Left lung (tissue), 10 donors: ENCODE results near the gene OPA3. TPM values are rescaled to one million over a fixed set of nuclear protein-coding genes. Genes with fewer than 3 reads are reported as not detected.

Experiments
- ATAC-seq: fragments of 200-7000 bp; cut with Tn5 transposase; one replicate; pipeline ENCODE4 v1.9.1; 2020; ENCODE audit warnings: moderate library complexity
- DNase-seq, 4 donors: peaks; one replicate each; pipeline ENCODE4 v3.0.0-alpha.2; 2013 to 2020
- H3K27ac ChIP-seq, 2 donors: fragments of 200-600 bp; sonication (generic) in 1 of 2; one replicate each; pipeline versions ENCODE4 v1.5.0 to v1.8.0; 2020 to 2021
- H3K27me3 ChIP-seq, 2 donors: fragments of 200-600 bp; sonication (generic) in 1 of 2; one replicate each; pipeline versions ENCODE4 v1.5.0 to v1.8.0; 2020 to 2021
- H3K36me3 ChIP-seq, 2 donors: fragments of 200-600 bp; sonication (generic) in 1 of 2; one replicate each; pipeline versions ENCODE4 v1.5.0 to v1.8.0; 2020 to 2021
- H3K4me1 ChIP-seq, 2 donors: fragments of 200-600 bp; one replicate each; pipeline ENCODE4 v1.8.0; 2021
- H3K4me3 ChIP-seq, 2 donors: fragments of 200-600 bp; sonication (generic) in 1 of 2; one replicate each; pipeline versions ENCODE4 v1.5.0 to v1.8.0; 2020 to 2021; ENCODE audit warnings: mild to moderate bottlenecking in 1 of 2
- H3K9me3 ChIP-seq, 2 donors: fragments of 200-600 bp; sonication (generic) in 1 of 2; one replicate each; pipeline versions ENCODE4 v1.5.0 to v1.8.0; 2020 to 2021
- CTCF ChIP-seq, 2 donors: fragments of 200-600 bp; sonication (generic) in 1 of 2; IDR thresholded peaks; one replicate each; pipeline versions ENCODE4 v1.5.0 to v1.8.0; 2021; ENCODE audit warnings: antibody characterized with exemption in 2 of 2
- intact Hi-C, 2 donors: fragments of 100-400 bp; cut with DNase I; formaldehyde crosslinking; loops; one replicate each; pipeline versions ENCODE4 v1.11.2 to v1.14.2; 2022
- polyA plus RNA-seq, 6 donors: library from polyadenylated mRNA; unstranded; fragments of 120-200 nt; gene quantifications; one replicate each; pipeline ENCODE4 v1.2.1, GENCODE V29; 2013; ENCODE audit not compliant: insufficient read length in 6 of 6
- total RNA-seq, 2 donors: library from RNA; stranded (reverse); fragmentation: NEBNext Ultra II Directional; extraction: Animal tissue kit (Norgen Biotek cat#: 25700); gene quantifications; one replicate each; pipeline ENCODE4 v1.2.1, GENCODE V29; 2021
- donor health status: DM: no; HTN: yes; CAD: no.
- donor health status: DM: no; HTN: no; CAD: no.

The OPA3 gene
- total and polyA plus RNA-seq, 8 donors: 4.8 to 17.9 (median 7.2) TPM

GRCh38 chr19:45590300-45591003 lies 5.8 kb upstream of the OPA3 start:
- DNase-seq (no peak), ATAC-seq (no peak)
- Histone ChIP-seq H3K9me3 (no peaks in the 10 kb centered on the region), H3K4me3 (no peak overlapping the region), H3K27ac (no peak overlapping the region), H3K36me3 (peaks cover 0 to 11% of the 10 kb centered on the region in 2 donors), H3K4me1 (peaks cover 0 to 37% of the 10 kb centered on the region in 2 donors), H3K27me3 (peaks cover 0 to 45% of the 10 kb centered on the region in 2 donors)
- no peak for TF ChIP-seq CTCF (IDR thresholded peaks at IDR 0.05)
- intact Hi-C loops: no loop called here

DNA sequence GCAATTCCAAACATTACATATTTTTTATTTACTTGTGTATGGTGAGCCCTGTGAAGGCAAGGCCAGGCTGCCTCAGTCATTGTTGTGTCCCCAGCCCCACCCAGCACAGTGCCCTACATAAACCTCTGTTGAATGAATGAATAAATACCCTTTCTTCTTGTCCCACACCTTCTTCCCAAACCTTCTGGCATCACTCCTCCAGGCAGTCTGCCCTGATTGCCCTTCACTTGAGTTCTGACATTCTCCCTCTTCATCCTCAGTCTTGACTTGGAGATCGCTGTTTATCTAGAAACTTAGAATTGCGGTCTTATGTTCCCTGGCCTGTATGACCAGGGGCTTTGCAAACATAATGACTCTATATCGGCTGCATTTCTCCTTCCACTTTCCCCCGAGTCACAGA lies 5.2 kb upstream of the OPA3 start:
- Histone ChIP-seq H3K27ac (no peak overlapping the region), H3K4me1 (peaks cover 0 to 42% of the 10 kb centered on the region in 2 donors), H3K9me3 (no peaks in the 10 kb centered on the region), H3K27me3 (peaks cover 0 to 39% of the 10 kb centered on the region in 2 donors), H3K4me3 (no peak overlapping the region), H3K36me3 (peaks cover 0 to 11% of the 10 kb centered on the region in 2 donors)
- DNase-seq: no peak
- ATAC-seq: no peak
- intact Hi-C loops: no loop called here
- no peak for TF ChIP-seq CTCF (IDR thresholded peaks at IDR 0.05)

- peaks cover 0 to 11% of the 10 kb centered on the region in 2 donors for H3K36me3 ChIP-seq
- intact Hi-C loops: no loop called here
- H3K4me3 ChIP-seq: no peak overlapping the region
- no peak for TF ChIP-seq CTCF (IDR thresholded peaks at IDR 0.05)
- H3K27ac ChIP-seq: no peak overlapping the region
- DNase-seq: no peak
- H3K9me3 ChIP-seq: no peaks in the 10 kb centered on the region
- no peak for ATAC-seq
- H3K4me1 ChIP-seq: peaks cover 0 to 42% of the 10 kb centered on the region in 2 donors
- H3K27me3 ChIP-seq: peaks cover 0 to 26% of the 10 kb centered on the region in 2 donors
These were observed 3.3 kb upstream of the OPA3 start for GRCh38 chr19:45587873-45588272.

DNA sequence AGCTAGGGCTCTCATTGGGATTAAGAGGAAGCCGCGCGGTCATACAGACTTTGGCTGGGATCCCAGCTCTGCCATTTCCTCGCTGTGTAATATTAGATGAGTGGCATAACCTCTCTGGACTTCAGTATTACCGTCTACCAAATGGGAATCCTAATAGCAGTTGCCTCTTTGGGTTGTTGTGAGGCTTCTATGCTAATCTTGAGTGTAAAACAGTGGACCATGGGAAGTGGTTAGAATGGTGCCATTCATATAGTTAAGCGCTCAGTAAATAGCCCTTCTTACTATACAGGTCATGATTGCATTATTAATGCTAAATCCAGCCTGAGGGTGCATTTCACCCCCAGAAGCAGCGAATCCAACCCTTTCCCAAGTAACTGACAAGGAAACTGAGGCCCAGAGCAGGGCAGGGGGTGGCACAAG lies 566 bp upstream of the OPA3 start:
- Histone ChIP-seq H3K4me1 (peaks cover 0 to 16% of the 10 kb centered on the region in 2 donors), H3K36me3 (no peaks in the 10 kb centered on the region), H3K9me3 (no peaks in the 10 kb centered on the region), H3K27ac (peak overlapping the region; percentile 88 to 96), H3K4me3 (peak overlapping the region; percentile 64), H3K27me3 (peaks cover 0 to under 1% of the 10 kb centered on the region in 2 donors)
- ATAC-seq (peak; percentile 1), DNase-seq (no peak)
- TF ChIP-seq CTCF (IDR thresholded peaks at IDR 0.05): no peak
- intact Hi-C loops: no loop called here

DNA sequence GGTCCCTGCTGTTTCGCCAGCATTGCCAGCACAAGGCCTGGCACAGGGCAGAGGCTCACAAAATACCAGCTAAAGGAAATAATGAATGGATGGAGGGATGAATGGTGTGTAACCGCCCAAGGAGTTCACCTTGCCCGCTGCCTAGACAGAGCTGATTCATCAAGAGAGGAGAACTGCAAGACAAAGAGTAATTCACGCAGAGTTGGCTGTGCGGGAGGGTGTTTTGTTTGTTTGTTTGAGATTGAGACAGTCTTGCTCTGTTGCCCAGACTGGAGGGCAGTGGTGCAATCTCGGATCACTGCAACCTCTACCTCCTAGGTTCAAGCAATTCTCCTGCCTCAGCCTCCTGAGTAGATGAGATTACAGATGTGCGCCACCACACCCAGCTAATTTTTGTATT lies 3.0 kb downstream of the OPA3 start:
- intact Hi-C loops: no loop called here
- H3K9me3 ChIP-seq: no peaks in the 10 kb centered on the region
- no peaks in the 10 kb centered on the region for H3K36me3 ChIP-seq
- ATAC-seq (no peak), DNase-seq (no peak)
- H3K4me3 ChIP-seq: no peak overlapping the region
- no peaks in the 10 kb centered on the region for H3K27me3 ChIP-seq
- H3K27ac ChIP-seq: no peak overlapping the region
- TF ChIP-seq CTCF (IDR thresholded peaks at IDR 0.05): no peak
- peaks cover 8 to 22% of the 10 kb centered on the region in 2 donors for H3K4me1 ChIP-seq
